NCI-H510A (cell line): ENCODE data around the gene URI1.

Source experiments
- DNase-seq: peaks from one replicate; lab custom pipeline; 2025; lab: John Stamatoyannopoulos, UW

URI1 gene

DNA sequence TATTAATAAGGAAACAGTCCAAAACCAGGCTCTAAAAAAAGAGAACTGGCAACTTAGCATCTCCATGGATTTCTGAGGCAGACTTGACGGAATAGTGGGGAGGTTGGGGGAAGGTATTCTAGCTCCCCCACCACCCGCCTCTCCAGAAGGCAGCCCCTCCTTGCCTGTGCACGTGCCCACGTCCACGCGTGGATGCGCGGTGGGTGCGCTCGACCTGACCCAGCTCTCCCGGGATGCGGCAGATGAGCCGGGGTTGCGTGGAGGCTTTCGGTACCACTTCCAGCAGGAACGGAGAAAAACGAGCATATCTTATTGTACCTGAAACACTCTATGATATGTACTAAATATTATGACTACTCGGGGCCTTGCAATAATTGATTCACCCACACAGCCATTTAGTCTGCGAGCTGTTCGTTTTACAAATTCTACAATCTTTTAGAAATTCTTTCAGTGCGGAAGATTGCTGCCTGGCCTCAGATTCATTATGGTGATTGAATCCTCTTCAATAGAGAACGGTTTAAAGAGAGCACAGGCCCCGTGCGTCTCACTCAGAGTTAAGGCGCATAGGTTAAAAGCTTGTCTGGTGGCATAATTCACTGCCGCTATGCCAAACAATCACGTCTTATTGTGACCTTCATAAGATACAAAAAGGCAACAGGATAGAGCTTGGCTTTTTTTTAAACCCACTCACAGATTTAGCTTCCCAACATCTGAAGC, 117.9 kb downstream of the URI1 start:
- no peak for DNase-seq

DNA sequence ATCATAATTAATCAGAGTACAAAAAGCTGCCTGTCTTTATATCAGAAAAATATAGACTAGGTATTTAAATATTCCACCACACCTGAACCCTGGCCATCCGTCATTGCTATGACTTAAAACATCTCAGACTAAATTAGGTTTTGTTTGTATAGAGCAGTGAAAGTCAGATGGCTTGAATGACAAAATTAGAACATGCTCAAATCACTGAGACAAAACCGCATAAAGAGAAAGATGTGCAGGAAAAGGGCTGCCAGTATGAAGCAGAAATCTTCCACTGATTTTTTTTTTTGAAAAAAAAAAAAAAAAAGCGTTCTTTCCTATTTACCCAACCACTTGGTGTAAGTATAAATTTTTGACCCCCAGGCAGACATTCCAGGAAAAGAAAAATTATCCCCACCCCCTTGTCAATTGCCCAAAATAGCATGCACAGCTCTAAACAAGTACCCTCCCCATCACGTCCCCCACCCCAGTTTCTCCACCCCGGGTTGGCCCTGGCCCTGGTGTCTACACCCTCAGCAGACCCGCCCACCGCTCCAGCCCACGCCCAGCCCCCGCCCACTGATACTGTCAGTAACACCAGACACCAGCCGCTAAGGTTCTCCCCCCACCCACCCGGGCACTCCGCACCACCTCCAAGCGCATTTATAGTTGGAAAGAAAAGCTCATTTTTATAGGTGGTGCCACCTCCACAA, 118.6 kb downstream of the URI1 start:
- DNase-seq = no peak

DNA sequence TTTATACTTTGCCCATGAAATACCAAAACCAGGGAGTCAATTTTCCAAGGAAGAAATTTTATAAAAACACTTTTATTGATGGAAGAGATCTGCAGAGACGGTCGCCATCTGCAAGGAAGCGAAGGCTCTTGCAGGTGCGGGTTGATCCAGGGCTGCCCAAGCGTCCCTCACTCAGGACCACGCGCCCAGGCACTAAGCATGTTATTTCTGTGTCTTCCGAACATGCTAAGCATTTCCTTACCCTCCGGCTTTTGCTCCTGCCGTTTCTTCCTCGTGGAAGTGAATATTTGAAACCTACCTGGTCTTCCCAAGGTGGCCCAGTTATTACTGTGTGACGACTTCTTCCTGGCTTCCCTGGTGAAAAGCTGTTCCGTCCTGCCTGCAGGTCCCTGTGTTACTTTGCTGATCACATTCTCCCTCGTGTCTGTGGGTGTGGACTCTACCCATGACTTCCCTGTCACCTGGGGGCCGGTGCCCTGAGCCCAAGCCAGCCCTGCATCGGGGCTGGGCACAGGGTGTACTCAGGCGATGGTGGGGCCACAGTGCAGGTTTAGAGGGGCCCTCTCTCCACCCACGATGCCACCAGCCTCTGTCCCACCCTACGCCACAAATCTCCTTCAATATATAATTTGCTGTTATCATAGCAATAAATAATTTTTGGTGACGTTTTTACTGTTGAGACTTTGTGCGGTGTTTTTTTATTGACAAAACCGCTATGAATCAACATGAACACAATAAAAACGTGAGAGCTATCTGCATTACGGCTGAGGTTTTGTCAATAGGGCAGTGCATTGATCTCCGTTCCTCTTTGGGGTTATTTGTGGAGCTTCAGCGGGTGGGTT, 119.4 kb downstream of the URI1 start:
- DNase-seq = no peak

DNA sequence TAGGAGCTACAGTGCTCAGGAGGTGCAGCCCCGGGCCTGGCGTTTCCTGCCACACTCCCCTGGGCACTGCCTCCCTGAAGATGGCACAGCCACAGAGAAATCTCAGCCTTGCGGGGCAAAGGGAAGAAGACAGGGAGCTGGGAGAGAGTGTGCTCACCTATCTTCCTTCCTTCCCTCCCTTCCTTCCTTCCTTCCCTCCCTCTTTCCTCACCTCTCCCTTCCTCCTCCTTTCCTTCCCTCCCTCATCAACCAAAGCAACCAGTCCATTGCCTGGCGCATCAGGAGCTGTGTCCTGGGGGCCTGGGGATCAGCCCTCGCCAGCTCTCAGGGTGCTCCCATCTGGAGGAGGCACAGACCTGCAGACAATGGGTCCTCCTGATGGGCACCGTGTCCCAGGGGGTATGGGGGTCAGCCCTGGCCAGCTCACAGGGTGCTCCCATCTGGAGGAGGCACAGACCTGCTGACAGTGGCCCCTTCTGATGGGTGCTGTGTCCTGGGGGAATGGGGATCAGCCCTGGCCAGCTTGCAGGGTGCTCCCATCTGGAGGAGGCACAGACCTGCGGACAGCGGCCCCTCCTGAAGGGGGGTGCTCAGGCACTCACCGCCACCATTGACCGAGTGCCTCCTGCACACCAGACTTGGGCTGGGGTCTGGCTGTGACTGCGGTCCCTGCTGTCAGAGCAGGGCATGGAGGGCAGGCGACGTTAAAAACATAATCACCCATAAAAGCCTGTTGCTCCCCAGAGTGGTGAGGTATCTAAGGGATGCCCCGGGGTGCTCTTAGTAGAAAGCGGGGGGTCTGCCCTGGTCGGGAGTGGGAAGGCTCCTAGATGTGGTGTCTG, 120.2 kb downstream of the URI1 start:
- DNase-seq = no peak

DNA sequence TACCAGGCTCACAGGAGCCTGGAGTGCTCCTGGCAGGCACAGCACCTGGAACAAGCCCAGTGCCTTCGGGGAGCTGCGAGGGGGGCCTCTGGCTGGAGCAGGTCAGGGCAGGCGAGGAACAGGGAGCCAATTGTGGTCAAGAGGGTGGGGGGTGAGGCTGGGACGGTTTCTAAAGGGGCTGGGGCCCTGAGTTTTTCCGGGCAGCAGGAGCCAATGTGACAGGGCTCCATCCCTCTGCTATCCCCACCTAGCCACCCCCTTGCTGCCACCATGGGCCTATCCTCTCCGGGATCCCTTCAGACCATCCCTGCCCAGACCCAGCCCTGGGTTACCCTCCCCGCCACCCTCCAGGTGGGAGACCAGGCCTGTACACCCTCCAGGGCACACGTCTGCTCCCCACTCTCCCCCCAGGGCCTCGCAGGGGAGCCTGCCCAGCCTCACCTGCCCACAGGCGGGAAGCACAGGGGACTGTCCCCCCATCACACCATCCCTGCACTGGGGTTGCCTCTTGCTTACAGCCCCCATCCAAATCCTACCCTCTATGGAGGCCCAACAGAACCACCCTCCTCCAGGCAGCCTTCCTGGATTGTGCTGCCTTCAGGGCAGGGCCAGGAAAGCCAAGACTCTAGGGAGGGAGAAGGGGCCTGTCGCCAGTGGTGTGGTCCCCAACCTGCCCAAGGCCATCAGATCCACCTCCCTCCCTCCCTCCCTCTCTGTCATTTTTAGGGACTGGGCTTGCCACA, 121.0 kb downstream of the URI1 start:
- no peak for DNase-seq

DNA sequence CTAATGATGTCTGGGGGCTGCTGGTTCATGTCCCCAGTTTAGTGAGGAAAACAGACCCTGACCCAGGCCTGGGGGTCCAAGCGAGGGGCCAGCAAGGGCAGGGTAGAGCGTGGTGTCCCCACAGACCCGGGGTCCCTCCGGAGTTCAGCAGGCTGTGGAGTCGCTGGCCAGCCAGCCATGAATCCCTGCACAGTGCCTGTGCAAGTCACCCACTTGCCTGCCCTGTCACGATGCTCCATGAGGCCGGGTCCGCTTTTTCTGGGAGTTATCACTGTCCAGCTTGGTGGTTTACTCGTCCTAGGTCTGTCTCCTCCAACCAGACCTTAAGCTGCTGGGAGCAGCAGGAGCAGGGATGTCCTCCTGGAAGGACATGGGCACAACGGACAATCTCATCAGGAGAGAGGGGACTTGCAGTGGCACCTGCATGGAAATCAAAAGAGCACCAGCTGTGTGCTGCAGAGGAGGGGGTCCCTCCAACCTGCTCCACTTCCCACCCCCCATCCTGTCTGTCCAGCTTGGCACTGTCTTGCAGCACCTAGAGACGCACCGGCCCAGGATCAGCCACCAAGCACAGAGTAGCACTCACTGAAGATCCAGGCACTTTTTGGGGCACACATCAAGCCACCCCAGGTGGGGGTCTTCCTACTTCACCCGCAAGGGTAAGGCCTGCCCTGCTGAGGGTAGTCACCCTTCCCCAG, 121.8 kb downstream of the URI1 start:
- DNase-seq = no peak

DNA sequence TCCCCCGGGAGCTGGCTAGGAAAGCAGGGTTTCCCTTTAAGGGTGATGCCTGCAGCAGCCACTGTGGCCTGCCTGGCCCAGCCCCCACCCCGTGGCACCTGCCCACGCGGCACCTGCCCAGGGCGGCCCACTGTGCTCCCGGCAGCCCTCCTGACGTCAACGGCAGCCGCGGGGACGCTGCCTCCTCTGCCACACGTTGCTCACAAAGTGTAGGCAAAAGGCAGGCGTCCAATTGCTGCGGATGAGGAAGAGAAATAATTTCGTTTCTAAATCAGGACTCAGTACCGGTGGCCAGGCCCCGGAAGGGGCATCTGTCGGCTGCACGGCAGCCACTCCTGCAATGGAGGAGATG, 122.3 kb downstream of the URI1 start:
- no peak for DNase-seq

DNA sequence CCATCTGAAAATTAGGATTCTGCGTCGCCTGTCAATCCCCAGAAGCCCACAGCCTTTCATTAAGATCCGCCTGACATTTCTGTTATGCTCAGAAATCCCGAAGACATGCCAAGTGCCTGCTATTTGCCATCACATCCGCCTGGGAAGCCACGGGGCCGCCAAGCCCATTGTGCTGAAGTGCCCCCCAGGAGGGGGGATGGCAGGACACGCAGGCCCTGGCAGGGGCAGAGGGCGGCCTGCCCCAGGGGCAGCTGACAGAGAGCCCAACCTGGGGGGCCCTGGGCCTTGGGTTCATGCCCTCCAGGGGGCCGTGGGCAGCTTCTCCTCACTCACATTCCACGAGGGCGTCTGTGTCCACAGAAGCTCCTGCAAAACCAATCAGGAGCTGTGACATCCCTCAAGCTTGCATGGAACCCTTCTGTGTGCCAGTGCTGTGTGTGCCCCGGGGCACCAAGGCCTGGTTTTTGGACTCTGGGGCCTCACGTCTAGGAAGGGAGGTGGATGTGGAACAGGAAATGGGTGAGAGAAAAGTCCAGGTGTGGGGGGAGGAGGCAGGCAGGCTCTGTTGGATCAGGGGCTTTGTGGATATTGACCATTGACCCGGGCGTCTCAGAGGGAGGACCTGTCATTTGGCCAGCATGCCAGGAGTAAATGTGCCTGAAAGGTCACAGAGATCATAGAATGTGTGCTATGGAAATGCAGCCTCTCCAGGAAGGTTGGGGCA, 122.9 kb downstream of the URI1 start:
- no peak for DNase-seq

DNA sequence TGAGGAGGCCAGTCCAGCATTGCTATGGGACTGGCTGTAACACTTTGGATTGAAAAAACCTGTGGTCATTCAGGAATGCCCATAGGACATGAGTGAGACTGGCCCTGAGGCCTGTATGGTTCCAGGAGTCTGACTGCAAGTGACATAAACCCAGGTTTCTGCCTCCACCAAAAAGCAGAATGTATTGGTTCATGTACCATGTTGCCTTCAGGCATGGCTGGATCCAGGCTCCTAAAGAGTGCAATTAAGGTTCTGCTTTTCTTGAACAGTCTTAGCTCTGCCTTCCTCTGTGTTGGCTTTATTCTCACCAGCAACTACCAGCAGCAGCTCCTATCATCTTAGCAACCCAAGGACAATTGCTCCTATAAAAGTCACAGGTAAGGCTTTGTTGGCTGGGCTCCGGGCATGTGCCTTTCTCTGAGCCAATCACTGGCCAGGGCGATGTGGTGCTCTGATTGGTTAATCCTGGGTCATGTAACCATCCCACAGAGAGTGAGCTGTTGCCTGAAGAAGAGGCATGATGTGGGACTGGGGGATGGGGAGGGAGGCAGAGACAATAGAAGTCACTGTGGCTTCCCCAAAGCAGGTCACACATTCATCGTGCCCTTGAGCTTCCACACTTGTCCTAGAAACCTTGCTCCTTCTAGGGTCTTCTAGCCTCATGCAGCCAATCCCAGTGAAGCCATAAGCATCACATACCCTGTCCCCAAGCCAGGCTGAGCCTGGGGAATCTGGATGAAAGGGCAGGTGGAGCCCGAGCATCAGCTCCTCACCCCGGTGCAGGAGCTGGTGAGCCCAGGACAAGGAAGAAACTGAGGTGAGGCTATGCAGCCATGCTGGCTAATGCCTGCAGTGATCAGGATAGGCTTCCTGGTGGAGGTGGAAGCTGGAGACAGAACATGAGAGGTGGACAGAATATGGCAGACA, 123.9 kb downstream of the URI1 start:
- no peak for DNase-seq
